Activated T-cell treated with anti-CD3 and anti-CD28 coated beads for 4 hours (primary cell): ENCODE results near the gene DVL1.
A peak's percentile ranks its signal among the peaks of the same experiment; 100 is the strongest.

ENCODE experiments used
- DNase-seq: peaks from one replicate; pipeline ENCODE4 v3.0.0-alpha.2; 2020

The DVL1 gene

GRCh38 chr1:1295154-1295923, 53.9 kb downstream of the DVL1 start:
- no peak for DNase-seq

- no peak for DNase-seq
Observed at GRCh38 chr1:1294250-1294890, 54.8 kb downstream of the DVL1 start.

- DNase-seq: no peak
Observed at GRCh38 chr1:1293263-1294249, 55.7 kb downstream of the DVL1 start.

DNA sequence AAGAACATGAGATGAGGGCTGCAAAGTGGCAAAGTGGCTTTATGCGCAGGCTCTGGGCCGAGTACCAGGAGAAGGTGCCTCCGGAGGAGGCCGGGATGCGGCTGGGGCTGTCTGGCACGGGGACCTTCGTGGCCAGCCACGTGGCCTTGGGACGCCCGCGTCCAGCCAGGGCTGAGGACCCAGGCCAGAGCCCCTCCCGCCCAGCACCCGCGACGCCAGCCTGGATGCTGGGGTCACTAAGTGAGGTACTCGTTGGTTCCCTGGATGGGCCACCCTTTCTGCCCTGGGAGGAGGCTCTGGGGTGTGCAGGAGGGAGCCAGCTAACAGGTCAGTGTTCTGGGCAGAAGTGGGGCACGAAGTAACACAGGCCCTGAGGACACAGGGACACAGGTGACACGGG, 56.4 kb downstream of the DVL1 start:
- DNase-seq: no peak

DNA sequence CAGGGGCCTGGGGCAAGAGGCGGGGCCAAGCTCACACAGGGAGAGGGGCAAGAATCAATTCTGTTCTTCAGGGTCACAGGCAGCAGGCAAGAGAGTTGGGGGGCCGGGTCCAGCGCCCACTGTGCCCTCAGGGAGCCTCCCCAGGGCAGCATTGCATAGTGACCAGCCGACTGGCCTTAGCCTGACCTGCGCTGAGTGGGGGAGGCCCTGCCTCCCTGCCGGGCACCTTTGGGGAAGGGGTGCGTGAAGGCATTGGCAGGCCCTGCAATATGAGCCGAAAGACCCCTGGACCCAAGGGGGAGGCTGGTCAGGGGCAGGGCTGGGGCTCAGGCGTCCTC, 56.8 kb downstream of the DVL1 start:
- no peak for DNase-seq

DNA sequence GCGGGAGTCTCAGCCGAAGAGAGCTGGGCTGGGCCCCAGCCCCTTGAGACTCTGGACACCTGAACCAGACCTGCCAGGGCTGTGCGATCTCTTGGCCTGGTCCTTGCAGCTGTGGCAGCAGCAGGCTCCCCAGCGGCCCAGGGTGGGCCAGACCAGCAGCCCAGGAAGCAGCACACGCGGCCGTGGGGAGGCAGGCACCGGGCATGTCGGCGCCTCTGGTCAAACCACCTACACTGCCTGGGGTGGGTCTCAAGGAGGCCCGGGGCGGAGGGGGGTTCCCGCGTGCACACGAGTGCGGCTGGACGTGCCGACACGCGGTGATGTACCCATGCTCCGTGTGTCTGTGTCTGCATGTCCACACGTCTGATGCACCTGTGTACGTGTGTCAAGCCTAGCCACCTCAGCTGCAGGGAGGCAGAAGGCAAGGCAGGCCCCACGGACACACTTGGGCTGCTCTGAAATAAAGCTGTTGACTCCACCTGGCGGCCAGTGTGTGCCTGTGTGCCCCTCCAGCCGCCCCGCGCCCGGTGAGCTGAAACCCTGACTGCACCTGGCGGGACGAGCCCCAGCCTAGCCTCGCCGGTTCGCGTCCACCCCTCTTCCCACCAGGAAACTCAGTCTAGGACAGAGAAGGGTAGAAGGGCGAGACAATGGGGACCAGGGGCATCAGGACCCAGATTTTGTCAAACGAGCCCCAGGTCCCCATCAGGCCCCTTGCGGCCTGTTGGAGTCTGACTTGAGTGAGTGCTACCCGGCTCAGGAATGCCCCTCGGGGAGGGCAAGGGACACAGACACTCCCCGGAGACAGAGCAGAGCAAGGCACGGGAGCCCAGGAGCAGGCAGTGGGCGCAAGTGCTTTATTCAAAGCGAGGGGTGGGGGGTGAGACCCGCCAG, 57.4 kb downstream of the DVL1 start:
- DNase-seq: peak; percentile 64

DNA sequence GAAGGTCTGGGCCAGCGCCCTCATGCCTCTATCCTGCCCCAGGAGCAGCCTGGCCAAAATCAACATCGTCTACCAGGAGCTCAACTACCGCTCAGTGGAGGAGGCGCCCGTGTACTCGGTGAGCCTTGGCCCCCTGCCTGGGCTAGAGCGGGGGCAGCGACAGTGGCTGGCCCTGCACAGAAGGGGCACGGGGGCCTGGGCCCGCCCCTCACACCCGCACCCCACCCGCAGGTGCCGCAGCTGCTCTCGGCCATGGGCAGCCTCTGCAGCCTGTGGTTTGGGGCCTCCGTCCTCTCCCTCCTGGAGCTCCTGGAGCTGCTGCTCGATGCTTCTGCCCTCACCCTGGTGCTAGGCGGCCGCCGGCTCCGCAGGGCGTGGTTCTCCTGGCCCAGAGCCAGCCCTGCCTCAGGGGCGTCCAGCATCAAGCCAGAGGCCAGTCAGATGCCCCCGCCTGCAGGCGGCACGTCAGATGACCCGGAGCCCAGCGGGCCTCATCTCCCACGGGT, 58.1 kb downstream of the DVL1 start:
- no peak for DNase-seq

DNA sequence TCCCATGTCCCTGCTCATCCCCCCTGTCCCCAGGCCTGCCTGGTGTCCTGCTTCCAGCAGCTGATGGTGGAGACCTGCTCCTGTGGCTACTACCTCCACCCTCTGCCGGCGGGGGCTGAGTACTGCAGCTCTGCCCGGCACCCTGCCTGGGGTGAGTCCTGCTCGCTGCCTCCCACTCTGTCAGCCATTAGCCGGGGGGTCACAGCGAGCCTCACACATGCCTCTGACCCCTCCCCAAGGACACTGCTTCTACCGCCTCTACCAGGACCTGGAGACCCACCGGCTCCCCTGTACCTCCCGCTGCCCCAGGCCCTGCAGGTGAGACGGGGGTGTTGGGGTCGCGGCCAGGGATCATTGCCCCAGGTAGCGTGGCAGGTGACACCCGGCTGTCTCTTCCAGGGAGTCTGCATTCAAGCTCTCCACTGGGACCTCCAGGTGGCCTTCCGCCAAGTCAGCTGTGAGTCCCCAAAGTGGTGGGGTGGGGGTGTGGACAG, 58.9 kb downstream of the DVL1 start:
- peak; percentile 56 for DNase-seq

- no peak for DNase-seq
Observed at GRCh38 chr1:1287288-1288110, 61.7 kb downstream of the DVL1 start.

DNA sequence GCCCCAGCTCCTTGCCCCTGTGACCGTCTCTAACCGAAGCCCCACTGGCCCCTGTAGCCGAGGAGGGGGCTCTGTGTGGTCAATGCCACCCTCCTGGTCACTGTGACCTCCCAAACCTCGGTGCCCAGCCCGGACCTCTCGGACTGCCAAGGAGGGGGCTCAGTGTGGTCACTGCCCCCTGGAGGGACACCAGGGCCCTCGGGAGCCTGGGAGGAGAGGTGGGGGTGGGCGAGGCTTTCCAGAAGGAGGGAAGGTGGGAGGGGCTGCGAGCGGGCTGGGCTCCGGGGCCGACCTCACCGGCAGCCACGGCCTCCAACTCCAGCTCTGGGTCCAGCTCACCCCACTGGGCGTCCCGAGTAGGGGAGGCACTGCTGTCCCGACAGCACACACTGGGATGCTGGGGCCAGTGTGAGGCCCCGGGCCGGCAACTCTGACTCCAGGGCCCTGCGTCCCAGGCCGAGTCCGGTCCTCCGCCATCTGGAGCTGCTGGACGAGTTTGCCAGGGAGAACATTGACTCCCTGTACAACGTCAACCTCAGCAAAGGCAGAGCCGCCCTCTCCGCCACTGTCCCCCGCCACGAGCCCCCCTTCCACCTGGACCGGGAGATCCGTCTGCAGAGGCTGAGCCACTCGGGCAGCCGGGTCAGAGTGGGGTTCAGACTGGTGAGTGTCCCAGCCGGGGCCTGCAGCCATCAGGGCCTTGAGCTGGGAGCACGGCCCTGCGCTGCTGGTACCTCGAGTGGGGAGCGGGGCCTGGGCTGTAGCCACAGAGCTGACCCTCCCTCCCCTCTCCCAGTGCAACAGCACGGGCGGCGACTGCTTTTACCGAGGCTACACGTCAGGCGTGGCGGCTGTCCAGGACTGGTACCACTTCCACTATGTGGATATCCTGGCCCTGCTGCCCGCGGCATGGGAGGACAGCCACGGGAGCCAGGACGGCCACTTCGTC, 62.6 kb downstream of the DVL1 start:
- DNase-seq: no peak

DNA sequence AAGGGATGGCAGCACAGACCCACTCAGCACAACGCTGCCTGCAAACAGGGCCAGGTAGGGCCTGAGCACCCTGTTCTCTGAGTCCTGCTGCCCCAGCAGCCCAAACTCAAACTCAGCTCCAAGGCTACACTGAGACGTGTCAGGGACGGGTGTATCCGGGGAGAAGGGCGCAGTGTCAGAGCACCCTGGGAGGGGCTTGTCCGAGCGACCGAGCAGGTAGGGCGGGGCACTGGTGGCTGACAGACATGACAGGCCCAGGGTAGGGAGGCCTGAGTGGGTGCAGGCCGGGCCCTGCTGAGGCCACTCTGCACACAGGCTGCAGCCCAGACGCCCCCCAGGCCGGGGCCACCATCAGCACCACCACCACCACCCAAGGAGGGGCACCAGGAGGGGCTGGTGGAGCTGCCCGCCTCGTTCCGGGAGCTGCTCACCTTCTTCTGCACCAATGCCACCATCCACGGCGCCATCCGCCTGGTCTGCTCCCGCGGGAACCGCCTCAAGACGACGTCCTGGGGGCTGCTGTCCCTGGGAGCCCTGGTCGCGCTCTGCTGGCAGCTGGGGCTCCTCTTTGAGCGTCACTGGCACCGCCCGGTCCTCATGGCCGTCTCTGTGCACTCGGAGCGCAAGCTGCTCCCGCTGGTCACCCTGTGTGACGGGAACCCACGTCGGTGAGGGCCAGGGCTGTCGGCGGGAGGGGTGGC, 63.5 kb downstream of the DVL1 start:
- no peak for DNase-seq
